NCI-H82 treated with DMSO at 0.1 percent for 48 hours (cell line): ENCODE data around the gene ZNF415.
"Not testable (repeated sequence)": the region's sequence is repeated elsewhere in the genome, so short reads cannot be mapped to it uniquely, and the experiment has no call there.

Experiments used
- DNase-seq: peaks from one replicate; lab custom pipeline; 2025; ENCODE audit not compliant: unreplicated experiment; lab: John Stamatoyannopoulos, UW

ZNF415 gene

GRCh38 chr19:53132141-53132991, at the start of gene ZNF415:
Gene ZNF415, minus strand, starts transcription at chr19:53132910. Its CDS starts 10,234 bp downstream, at chr19:53122676.
- peak; percentile 27 for DNase-seq

GRCh38 chr19:53182202-53182601, 49.5 kb upstream of the ZNF415 start:
- DNase-seq, result no peak

DNA sequence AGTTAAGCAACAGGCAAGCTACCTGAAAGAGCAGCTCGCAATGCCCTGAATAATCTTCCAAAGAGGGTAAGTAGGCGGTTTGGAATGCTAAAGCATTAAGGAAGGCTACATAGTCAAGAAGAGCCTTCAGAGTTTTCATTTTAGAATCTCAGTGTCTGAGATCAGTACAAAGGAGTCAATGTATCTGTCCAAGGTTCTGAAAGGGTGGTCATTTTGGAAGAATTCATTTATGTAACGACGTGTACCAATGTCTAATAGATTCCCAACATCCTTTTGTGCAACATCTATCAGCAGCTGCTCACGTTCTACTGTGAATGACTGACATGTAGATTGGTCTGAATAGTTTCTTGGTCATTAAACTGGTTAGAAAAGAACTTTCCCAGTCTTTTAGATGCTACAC, 45.3 kb upstream of the ZNF415 start:
- DNase-seq, result no peak

DNA sequence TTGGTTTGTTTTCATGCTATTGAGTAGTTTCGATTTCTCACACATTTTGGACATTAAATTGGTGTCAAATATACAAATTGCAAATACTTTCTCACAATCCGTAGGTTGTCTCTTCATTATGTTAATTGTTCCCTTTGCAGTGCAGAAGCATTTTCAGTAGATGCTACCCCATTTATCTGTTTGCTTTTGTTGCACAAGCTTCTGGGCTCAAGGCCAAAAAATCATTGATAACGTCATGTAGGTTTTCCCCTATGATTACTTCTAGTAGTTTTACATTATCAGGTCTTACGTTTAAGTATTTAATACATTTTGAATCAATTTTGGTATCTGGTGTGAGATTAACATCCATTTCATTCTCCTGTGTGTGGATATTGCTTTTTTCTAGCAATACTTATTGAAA, 40.2 kb upstream of the ZNF415 start:
- no peak for DNase-seq

DNA sequence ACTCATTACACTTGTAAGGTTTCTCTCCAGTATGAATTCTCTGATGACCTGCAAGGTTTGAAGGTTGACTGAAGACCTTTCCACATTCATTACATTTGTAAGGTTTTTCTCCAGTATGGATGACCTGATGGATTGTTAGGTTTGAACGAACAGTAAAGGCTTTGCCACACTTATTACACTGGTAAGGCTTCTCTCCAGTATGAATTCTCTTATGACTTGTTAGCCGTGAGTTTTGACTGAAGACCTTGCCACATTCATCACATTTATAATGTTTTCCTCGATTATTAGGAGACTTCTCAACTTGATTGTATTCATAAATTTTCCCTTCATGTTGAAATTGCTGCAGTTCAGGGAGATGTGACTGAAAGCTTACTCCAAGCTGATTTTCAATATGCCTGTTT, 33.0 kb upstream of the ZNF415 start:
- no peak for DNase-seq

- DNase-seq, result no peak
These were observed 28.4 kb upstream of the ZNF415 start for GRCh38 chr19:53161123-53161522.

GRCh38 chr19:53160350-53160749, 27.6 kb upstream of the ZNF415 start:
- no peak for DNase-seq

DNA sequence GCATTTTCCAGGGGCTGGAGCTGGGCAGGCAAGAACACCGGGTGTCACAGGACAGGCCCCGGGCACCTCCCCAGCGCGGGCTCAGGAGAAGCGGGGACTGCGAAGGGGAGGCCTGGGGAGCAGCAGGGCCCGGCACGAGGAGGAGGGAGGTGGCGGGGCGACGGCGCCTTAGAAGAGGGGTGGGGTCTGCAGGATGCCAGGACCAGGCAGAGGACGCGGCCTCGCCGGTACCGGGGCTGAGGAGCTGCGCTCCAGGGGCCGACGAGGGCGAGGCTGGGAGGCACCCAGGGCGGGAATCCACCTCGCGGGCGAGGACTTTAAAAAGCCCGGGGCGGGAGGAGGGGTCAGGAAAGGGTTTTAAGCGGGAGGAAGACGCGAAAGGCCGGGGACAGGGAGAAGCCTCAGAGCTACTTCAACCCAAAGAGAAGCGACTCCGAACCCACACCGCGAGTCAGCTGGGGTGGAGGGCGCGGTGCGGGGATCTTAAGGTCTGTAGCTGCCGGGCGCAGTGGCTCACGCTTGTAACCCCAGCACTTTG, 25.5 kb upstream of the ZNF415 start:
- no peak for DNase-seq

- no peak for DNase-seq
These were observed 24.9 kb upstream of the ZNF415 start for GRCh38 chr19:53157626-53158025.

- no peak for DNase-seq
These were observed 24.1 kb upstream of the ZNF415 start for GRCh38 chr19:53156850-53157249.

GRCh38 chr19:53147645-53148044, 14.9 kb upstream of the ZNF415 start:
- no peak for DNase-seq

GRCh38 chr19:53140351-53140750, 7.6 kb upstream of the ZNF415 start:
- no peak for DNase-seq

DNA sequence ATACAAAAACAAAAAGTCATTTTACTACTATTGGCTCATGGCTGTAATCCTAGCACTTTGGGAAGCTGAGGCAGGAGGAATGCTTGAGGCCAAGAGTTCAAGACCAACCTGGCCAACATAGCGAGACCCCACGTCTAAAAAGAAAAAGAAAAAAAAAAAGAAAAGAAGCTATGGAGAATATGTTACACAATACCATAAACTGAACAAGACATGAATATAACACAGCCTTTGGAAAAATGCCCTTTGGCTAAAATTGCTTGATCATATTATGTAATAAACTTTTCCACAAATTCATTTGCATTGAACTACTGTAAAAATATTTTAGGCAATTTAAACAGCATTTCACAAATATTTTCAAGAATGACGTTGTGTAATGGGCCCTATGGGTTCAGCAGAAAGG, 3.7 kb upstream of the ZNF415 start:
- DNase-seq, result no peak

- no peak for DNase-seq
These were observed 983 bp downstream of the ZNF415 start for GRCh38 chr19:53131727-53132126.

- DNase-seq, result no peak
These were observed 1.6 kb downstream of the ZNF415 start for GRCh38 chr19:53131085-53131590.

DNA sequence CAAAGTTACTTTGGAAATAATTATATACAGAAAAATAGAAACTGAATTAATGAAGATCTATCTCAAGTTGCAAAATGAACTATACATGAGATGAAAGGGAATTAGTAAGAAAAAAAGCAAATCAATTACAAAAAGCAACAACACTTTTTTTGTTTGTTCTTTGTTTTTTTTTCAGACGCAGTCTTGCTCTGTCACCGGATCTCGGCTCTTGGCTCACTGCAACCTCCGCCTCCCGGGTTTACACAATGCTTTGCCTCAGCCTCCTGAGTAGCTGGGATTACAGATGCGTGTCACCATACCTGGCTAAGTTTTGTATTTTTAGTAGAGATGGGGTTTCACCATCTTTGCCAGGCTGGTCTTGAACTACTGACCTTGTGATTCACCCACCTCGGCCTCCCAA, 2.2 kb downstream of the ZNF415 start:
- DNase-seq, result no peak

DNA sequence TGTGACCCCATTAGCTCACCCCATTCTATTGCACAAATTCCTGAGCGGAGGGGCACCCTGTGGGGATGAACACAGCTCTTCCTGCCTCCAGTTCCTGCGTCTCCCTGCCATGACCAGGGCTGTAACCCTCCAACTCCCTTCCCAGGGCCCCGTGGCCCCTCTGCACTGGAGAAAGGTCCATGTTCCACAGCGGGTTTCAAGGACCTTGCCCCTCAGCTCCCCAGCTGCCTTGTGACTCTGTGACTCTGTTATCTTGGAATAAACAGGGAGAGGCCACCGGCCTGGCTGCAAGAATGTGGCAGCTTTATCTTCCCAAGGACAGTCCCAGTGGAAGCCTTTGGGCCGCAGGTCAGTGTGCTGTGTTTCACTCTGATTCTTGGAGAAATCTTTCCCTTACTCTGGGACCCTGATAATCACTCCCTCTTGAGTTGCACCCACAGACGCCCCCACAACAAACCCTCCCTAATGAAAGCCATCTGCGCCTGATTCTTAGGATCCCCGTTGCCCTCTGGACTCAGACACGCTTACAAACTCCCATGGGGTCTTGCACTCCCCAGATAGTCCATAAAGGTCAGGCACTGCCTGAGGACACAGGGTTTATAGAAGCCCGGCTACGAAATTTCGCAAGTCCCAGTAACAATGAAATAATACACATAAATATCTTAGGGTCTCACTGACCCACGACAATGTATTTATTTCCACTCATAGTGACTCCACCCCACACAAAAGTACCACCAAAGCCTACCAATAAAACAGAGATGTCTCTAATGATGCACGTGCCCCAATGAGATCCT, 5.8 kb downstream of the ZNF415 start:
- DNase-seq, result not testable (repeated sequence)

DNA sequence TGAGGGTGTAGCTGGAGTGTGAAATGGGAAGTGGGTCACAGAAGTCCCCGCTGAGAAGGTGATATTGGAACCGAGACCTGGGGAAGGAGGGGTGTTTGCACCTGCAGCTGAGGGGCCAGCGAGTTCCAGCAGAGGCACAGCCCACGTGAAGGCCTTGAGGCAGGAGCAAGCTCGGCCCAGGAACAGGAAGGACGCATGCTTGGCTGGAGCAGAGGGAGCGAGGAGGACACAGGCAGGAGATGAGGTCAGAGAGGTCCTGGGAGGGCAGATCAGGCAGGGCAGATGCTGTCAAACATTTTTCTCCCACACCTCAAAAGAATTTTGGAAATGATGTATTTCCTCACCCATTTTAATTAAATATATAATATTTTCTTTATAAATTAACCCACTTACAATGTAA, 9.3 kb downstream of the ZNF415 start:
- DNase-seq, result no peak

DNA sequence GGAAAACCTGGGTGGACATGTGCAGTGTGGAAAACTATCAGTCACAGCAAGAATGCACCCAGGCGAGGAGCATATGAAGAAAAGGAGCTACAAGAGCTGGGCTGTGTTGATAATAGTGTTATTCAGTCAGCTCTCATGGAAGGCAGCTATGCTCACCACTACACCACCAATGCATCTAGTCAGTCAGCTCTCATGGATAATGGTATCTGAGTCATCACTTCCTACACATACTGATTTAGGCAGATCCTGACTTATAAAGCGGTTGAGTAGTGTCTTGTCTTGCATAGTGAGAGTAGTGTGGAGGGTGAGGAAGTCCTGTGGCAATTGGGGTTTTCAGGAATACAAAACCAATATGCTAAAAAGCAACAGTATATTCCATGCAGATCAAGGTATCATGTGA, 20.4 kb downstream of the ZNF415 start:
- no peak for DNase-seq

- no peak for DNase-seq
These were observed 23.2 kb downstream of the ZNF415 start for GRCh38 chr19:53109527-53109926.
